ENCODE measurements around the gene ZCCHC10. TPM values are rescaled to one million over a fixed set of nuclear protein-coding genes. Genes with fewer than 3 reads are reported as not detected.

Gene ZCCHC10
- total and polyA plus RNA-seq, 9 of the 15 experiments (the other 6 are each of a cell fraction or from before 2014, with no cell fraction given) = 11.9 to 146 (median 51.8) TPM

DNA sequence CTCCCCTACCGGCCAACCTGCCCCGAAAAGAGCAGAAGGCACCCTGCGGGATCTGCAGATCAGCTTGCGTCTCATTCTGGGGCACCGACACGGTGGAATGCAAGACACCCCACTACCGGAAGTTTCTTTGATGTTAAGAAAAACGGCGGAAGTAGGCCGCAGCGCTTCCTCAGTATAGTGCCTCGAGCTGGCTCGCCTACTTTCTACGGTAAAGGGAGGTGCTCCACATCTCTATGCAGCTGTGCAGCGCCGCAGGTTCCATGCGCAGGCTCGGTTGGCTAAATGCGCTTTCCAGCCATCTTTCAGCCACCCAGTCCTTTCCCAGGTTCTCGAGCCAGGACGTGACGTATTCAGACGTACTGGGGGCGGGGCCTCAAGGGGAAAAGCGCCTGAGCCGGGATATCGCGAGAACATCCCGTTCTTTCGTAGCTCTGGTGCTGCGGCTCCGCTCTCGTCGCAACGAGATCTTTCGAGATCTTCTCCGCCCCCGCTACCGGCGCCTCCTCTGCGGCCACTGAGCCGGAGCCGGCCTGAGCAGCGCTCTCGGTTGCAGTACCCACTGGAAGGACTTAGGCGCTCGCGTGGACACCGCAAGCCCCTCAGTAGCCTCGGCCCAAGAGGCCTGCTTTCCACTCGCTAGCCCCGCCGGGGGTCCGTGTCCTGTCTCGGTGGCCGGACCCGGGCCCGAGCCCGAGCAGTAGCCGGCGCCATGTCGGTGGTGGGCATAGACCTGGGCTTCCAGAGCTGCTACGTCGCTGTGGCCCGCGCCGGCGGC lies 25.4 kb upstream of the ZCCHC10 start, which contains the start of gene HSPA4 (continued):
- TF ChIP-seq RBM25 (IDR thresholded peaks at IDR 0.05; ENCODE audit: low read depth, low read length, severe bottlenecking) (peak; percentile 53), GTF2E2 (tag; IDR thresholded peaks at IDR 0.05) (no peak), ZNF445 (CRISPR knock-in tag; IDR thresholded peaks at IDR 0.05; ENCODE audit: low read depth) (no peak), BMI1 (IDR thresholded peaks at IDR 0.05; ENCODE audit: low read length) (no peak), CHD4 (IDR thresholded peaks at IDR 0.05; ENCODE audit: insufficient read depth, insufficient replicate concordance, low read depth, low read length, poor library complexity, severe bottlenecking) (no peak), PCBP2 (IDR thresholded peaks at IDR 0.05; ENCODE audit: low read depth, low read length, poor library complexity, severe bottlenecking) (no peak), OTX1 (CRISPR knock-in tag; IDR thresholded peaks at IDR 0.05) (no peak), ZNF586 (CRISPR knock-in tag; conservative IDR thresholded peaks at IDR 0.05) (no peak)
- TF ChIP-seq, protein P1, sequence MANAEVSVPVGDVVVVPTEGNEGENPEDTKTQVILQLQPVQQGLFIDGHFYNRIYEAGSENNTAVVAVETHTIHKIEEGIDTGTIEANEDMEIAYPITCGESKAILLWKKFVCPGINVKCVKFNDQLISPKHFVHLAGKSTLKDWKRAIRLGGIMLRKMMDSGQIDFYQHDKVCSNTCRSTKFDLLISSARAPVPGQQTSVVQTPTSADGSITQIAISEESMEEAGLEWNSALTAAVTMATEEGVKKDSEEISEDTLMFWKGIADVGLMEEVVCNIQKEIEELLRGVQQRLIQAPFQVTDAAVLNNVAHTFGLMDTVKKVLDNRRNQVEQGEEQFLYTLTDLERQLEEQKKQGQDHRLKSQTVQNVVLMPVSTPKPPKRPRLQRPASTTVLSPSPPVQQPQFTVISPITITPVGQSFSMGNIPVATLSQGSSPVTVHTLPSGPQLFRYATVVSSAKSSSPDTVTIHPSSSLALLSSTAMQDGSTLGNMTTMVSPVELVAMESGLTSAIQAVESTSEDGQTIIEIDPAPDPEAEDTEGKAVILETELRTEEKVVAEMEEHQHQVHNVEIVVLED (CRISPR knock-in tag; IDR thresholded peaks at IDR 0.05) = no peak; the same call in 1 of the 2 replicates
- TF ChIP-seq, protein P2, sequence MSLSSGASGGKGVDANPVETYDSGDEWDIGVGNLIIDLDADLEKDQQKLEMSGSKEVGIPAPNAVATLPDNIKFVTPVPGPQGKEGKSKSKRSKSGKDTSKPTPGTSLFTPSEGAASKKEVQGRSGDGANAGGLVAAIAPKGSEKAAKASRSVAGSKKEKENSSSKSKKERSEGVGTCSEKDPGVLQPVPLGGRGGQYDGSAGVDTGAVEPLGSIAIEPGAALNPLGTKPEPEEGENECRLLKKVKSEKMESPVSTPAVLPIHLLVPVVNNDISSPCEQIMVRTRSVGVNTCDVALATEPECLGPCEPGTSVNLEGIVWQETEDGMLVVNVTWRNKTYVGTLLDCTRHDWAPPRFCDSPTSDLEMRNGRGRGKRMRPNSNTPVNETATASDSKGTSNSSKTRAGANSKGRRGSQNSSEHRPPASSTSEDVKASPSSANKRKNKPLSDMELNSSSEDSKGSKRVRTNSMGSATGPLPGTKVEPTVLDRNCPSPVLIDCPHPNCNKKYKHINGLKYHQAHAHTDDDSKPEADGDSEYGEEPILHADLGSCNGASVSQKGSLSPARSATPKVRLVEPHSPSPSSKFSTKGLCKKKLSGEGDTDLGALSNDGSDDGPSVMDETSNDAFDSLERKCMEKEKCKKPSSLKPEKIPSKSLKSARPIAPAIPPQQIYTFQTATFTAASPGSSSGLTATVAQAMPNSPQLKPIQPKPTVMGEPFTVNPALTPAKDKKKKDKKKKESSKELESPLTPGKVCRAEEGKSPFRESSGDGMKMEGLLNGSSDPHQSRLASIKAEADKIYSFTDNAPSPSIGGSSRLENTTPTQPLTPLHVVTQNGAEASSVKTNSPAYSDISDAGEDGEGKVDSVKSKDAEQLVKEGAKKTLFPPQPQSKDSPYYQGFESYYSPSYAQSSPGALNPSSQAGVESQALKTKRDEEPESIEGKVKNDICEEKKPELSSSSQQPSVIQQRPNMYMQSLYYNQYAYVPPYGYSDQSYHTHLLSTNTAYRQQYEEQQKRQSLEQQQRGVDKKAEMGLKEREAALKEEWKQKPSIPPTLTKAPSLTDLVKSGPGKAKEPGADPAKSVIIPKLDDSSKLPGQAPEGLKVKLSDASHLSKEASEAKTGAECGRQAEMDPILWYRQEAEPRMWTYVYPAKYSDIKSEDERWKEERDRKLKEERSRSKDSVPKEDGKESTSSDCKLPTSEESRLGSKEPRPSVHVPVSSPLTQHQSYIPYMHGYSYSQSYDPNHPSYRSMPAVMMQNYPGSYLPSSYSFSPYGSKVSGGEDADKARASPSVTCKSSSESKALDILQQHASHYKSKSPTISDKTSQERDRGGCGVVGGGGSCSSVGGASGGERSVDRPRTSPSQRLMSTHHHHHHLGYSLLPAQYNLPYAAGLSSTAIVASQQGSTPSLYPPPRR (CRISPR knock-in tag; IDR thresholded peaks at IDR 0.05; ENCODE audit: borderline replicate concordance) = peak; percentile 92; the same call in 1 of the 2 replicates
- TF ChIP-seq, protein P3, sequence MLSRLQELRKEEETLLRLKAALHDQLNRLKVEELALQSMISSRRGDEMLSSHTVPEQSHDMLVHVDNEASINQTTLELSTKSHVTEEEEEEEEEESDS (CRISPR knock-in tag; IDR thresholded peaks at IDR 0.05) = no peak
- TF ChIP-seq, protein P4, sequence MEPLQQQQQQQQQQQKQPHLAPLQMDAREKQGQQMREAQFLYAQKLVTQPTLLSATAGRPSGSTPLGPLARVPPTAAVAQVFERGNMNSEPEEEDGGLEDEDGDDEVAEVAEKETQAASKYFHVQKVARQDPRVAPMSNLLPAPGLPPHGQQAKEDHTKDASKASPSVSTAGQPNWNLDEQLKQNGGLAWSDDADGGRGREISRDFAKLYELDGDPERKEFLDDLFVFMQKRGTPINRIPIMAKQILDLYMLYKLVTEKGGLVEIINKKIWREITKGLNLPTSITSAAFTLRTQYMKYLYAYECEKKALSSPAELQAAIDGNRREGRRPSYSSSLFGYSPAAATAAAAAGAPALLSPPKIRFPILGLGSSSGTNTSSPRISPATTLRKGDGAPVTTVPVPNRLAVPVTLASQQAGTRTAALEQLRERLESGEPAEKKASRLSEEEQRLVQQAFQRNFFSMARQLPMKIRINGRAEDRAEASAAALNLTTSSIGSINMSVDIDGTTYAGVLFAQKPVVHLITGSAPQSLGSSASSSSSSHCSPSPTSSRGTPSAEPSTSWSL (CRISPR knock-in tag; IDR thresholded peaks at IDR 0.05; ENCODE audit: borderline replicate concordance) = no peak
- TF ChIP-seq, protein P5, sequence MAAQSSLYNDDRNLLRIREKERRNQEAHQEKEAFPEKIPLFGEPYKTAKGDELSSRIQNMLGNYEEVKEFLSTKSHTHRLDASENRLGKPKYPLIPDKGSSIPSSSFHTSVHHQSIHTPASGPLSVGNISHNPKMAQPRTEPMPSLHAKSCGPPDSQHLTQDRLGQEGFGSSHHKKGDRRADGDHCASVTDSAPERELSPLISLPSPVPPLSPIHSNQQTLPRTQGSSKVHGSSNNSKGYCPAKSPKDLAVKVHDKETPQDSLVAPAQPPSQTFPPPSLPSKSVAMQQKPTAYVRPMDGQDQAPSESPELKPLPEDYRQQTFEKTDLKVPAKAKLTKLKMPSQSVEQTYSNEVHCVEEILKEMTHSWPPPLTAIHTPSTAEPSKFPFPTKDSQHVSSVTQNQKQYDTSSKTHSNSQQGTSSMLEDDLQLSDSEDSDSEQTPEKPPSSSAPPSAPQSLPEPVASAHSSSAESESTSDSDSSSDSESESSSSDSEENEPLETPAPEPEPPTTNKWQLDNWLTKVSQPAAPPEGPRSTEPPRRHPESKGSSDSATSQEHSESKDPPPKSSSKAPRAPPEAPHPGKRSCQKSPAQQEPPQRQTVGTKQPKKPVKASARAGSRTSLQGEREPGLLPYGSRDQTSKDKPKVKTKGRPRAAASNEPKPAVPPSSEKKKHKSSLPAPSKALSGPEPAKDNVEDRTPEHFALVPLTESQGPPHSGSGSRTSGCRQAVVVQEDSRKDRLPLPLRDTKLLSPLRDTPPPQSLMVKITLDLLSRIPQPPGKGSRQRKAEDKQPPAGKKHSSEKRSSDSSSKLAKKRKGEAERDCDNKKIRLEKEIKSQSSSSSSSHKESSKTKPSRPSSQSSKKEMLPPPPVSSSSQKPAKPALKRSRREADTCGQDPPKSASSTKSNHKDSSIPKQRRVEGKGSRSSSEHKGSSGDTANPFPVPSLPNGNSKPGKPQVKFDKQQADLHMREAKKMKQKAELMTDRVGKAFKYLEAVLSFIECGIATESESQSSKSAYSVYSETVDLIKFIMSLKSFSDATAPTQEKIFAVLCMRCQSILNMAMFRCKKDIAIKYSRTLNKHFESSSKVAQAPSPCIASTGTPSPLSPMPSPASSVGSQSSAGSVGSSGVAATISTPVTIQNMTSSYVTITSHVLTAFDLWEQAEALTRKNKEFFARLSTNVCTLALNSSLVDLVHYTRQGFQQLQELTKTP (IDR thresholded peaks at IDR 0.05; ENCODE audit: low read depth in 1 of 2, partially characterized antibody in 2 of 2) = peak; percentile 21 to 53
